GM19193 (cell line): ENCODE results near the gene SC5D.

Experiments
- POLR2A ChIP-seq: IDR thresholded peaks from 4 replicates; pipeline ENCODE4 v1.6.1; 2011; ENCODE audit not compliant: insufficient read depth, insufficient read length; ENCODE audit errors: extremely low read depth

The SC5D gene

GRCh38 chr11:121281698-121282097 is 10.9 kb upstream of the SC5D start:
- no peak for TF ChIP-seq POLR2A

- no peak for TF ChIP-seq POLR2A
Observed at GRCh38 chr11:121282386-121282785, 10.2 kb upstream of the SC5D start.

- TF ChIP-seq POLR2A, result no peak
Observed at GRCh38 chr11:121282886-121283502, 9.6 kb upstream of the SC5D start.

- TF ChIP-seq POLR2A, result no peak
Observed at GRCh38 chr11:121291319-121291718, 1.3 kb upstream of the SC5D start.

GRCh38 chr11:121291896-121292494 is 576 bp upstream of the SC5D start:
- no peak for TF ChIP-seq POLR2A

- TF ChIP-seq POLR2A, result no peak
Observed at GRCh38 chr11:121293288-121293594, 670 bp downstream of the SC5D start.

- no peak for TF ChIP-seq POLR2A
Observed at GRCh38 chr11:121295246-121296029, 2.9 kb downstream of the SC5D start.

- no peak for TF ChIP-seq POLR2A
Observed at GRCh38 chr11:121297872-121298271, 5.3 kb downstream of the SC5D start.

- no peak for TF ChIP-seq POLR2A
Observed at GRCh38 chr11:121298774-121299173, 6.2 kb downstream of the SC5D start.

GRCh38 chr11:121299417-121299816 is 6.8 kb downstream of the SC5D start:
- TF ChIP-seq POLR2A, result no peak

GRCh38 chr11:121300313-121300971 is 7.9 kb downstream of the SC5D start:
- no peak for TF ChIP-seq POLR2A

- no peak for TF ChIP-seq POLR2A
Observed at GRCh38 chr11:121300972-121301699, 8.6 kb downstream of the SC5D start.

GRCh38 chr11:121304759-121305158 is 12.2 kb downstream of the SC5D start:
- TF ChIP-seq POLR2A, result no peak

GRCh38 chr11:121308816-121309215 is 16.2 kb downstream of the SC5D start:
- no peak for TF ChIP-seq POLR2A

- no peak for TF ChIP-seq POLR2A
Observed at GRCh38 chr11:121309688-121310087, 17.1 kb downstream of the SC5D start.
